GM23338 (cell line): ENCODE results near the gene RIMS4. TPM values are rescaled to one million over a fixed set of nuclear protein-coding genes. Genes with fewer than 3 reads are reported as not detected.

Source experiments
- ATAC-seq: fragments of 200-7000 bp; cut with Tn5 transposase; 3 replicates; pipeline ENCODE4 v1.9.1; 2020
- DNase-seq: peaks from one replicate; pipeline ENCODE4 v3.0.0-alpha.2; 2015; ENCODE audit warnings: low spot score
- H2AFZ ChIP-seq: fragments of 200-600 bp; sonication (generic); 2 replicates; pipeline ENCODE4 v1.8.0; 2016; ENCODE audit warnings: antibody characterized with exemption, mild to moderate bottlenecking, moderate library complexity
- H3F3A ChIP-seq: fragments of 200-600 bp; sonication (generic); replicated peaks from 2 replicates; pipeline ENCODE4 v1.8.0; 2017; ENCODE audit warnings: antibody characterized with exemption, mixed run types, low read depth
- H3K27ac ChIP-seq: fragments of 200-600 bp; sonication (generic); 2 replicates; pipeline ENCODE4 v1.6.1; 2016; ENCODE audit warnings: low read depth
- H3K27me3 ChIP-seq: fragments of 200-600 bp; sonication (generic); 2 replicates; pipeline ENCODE4 v1.8.0; 2016; ENCODE audit warnings: mild to moderate bottlenecking, mixed run types, moderate library complexity; ENCODE audit not compliant: insufficient read depth
- H3K36me3 ChIP-seq: fragments of 200-600 bp; sonication (generic); 2 replicates; pipeline ENCODE4 v1.8.0; 2016; ENCODE audit warnings: mild to moderate bottlenecking; ENCODE audit not compliant: insufficient read depth
- H3K4me1 ChIP-seq: fragments of 200-600 bp; sonication (generic); 2 replicates; pipeline ENCODE4 v1.8.0; 2016; ENCODE audit warnings: mild to moderate bottlenecking, moderate library complexity; ENCODE audit not compliant: insufficient read depth
- H3K4me2 ChIP-seq: fragments of 200-600 bp; sonication (generic); 2 replicates; pipeline ENCODE4 v1.7.1; 2017; ENCODE audit warnings: mixed run types
- H3K4me3 ChIP-seq: fragments of 200-600 bp; sonication (generic); 2 replicates; pipeline ENCODE4 v1.6.1; 2016; ENCODE audit warnings: mixed run types
- H3K79me2 ChIP-seq: fragments of 200-600 bp; sonication (generic); replicated peaks from 2 replicates; pipeline ENCODE4 v1.8.0; 2017; ENCODE audit warnings: mild to moderate bottlenecking; ENCODE audit not compliant: insufficient read depth
- H3K9me2 ChIP-seq: fragments of 200-600 bp; sonication (generic); 2 replicates; pipeline ENCODE4 v1.8.0; 2017; ENCODE audit not compliant: insufficient read depth
- H4K20me1 ChIP-seq: fragments of 200-600 bp; sonication (generic); replicated peaks from 2 replicates; pipeline ENCODE4 v1.8.0; 2017; ENCODE audit warnings: mild to moderate bottlenecking; ENCODE audit not compliant: insufficient read depth
- H3K27ac Mint-ChIP-seq: 2 replicates; pipeline ENCODE4 v1.8.0; 2020; ENCODE audit warnings: inconsistent platforms, mild to moderate bottlenecking, moderate library complexity, mixed read lengths
- H3K27me3 Mint-ChIP-seq: 3 replicates; pipeline ENCODE4 v1.8.0; 2022; ENCODE audit warnings: low read depth, mild to moderate bottlenecking, moderate library complexity, mixed read lengths, inconsistent platforms; ENCODE audit not compliant: insufficient read depth, poor library complexity
- H3K36me3 Mint-ChIP-seq: 3 replicates; pipeline ENCODE4 v1.8.0; 2021; ENCODE audit warnings: low read depth, mild to moderate bottlenecking, inconsistent platforms, moderate library complexity, mixed read lengths
- H3K4me1 Mint-ChIP-seq: 3 replicates; pipeline ENCODE4 v1.8.0; 2020; ENCODE audit warnings: mild to moderate bottlenecking, inconsistent platforms, mixed read lengths
- H3K4me3 Mint-ChIP-seq: 3 replicates; pipeline ENCODE4 v1.8.0; 2021; ENCODE audit warnings: moderate library complexity, mild to moderate bottlenecking, inconsistent platforms, mixed read lengths
- H3K9me3 Mint-ChIP-seq: 3 replicates; pipeline ENCODE4 v1.8.0; 2020; ENCODE audit warnings: moderate library complexity, mild to moderate bottlenecking, inconsistent platforms, mixed read lengths
- CREB1 ChIP-seq: fragments of 250-450 bp; sonication (Bioruptor Pico); IDR thresholded peaks from 2 replicates; pipeline ENCODE4 v1.5.0; 2020; ENCODE audit warnings: low read depth, mild to moderate bottlenecking, moderate library complexity
- EZH2 ChIP-seq: fragments of 200-600 bp; sonication (generic); IDR thresholded peaks from one replicate; pipeline ENCODE4 v1.8.0; 2017; ENCODE audit warnings: antibody characterized with exemption, mild to moderate bottlenecking, low read depth; ENCODE audit not compliant: unreplicated experiment
- EZH2phosphoT487 ChIP-seq: fragments of 200-600 bp; sonication (generic); IDR thresholded peaks from one replicate; pipeline ENCODE4 v1.8.1; 2018; ENCODE audit warnings: antibody characterized with exemption; ENCODE audit not compliant: unreplicated experiment
- JUNB ChIP-seq: IDR thresholded peaks from one replicate; pipeline ENCODE4 v1.6.1; 2016; ENCODE audit warnings: antibody characterized with exemption; ENCODE audit not compliant: unreplicated experiment
- NANOG ChIP-seq: IDR thresholded peaks from 2 replicates; pipeline ENCODE4 v1.6.1; 2016; ENCODE audit warnings: antibody characterized with exemption, borderline replicate concordance
- POLR2AphosphoS5 ChIP-seq: IDR thresholded peaks from 2 replicates; pipeline ENCODE4 v1.6.1; 2016; ENCODE audit warnings: antibody characterized with exemption, low read depth
- ZNF114 ChIP-seq: fragments of 250-450 bp; sonication (Bioruptor Pico); IDR thresholded peaks from 2 replicates; pipeline ENCODE4 v1.5.0; 2020; ENCODE audit warnings: mild to moderate bottlenecking, moderate library complexity
- ZNF331 ChIP-seq: fragments of 250-450 bp; sonication (Bioruptor Pico); IDR thresholded peaks from 2 replicates; pipeline ENCODE4 v1.5.0; 2020; ENCODE audit warnings: low read depth, mild to moderate bottlenecking, moderate library complexity
- polyA plus RNA-seq: library from polyadenylated mRNA; unstranded; fragments of >200 nt; fragmentation: Nextera tagmentation; extraction: Ambion mirVana; gene quantifications from 2 replicates; pipeline ENCODE4 v1.2.1, GENCODE V29; 2016
- total RNA-seq: library from RNA; depleted of rRNA; stranded (reverse); fragments of >200 nt; shearing (Covaris generic); gene quantifications from 2 replicates; pipeline ENCODE4 v1.2.3, GENCODE V29; 2014
- TF ChIP-seq, protein P1 (sequence below): IDR thresholded peaks from 2 replicates; pipeline ENCODE4 v1.6.1; 2016; ENCODE audit warnings: antibody characterized with exemption
- TF ChIP-seq, protein P2 (sequence below), 2 experiments: fragments of 200-600 bp in 1 of 2; sonication (generic) in 1 of 2; conservative IDR thresholded peaks; 2 replicates each; pipeline versions ENCODE4 v1.5.1 to v1.6.1; 2016 to 2017; ENCODE audit warnings: antibody characterized with exemption in 2 of 2, low read depth in 2 of 2, mild to moderate bottlenecking in 2 of 2, moderate library complexity in 1 of 2

RIMS4 gene
- total and polyA plus RNA-seq, 2 experiments from 2014 or later, result 3.5 to 39.7 TPM

DNA sequence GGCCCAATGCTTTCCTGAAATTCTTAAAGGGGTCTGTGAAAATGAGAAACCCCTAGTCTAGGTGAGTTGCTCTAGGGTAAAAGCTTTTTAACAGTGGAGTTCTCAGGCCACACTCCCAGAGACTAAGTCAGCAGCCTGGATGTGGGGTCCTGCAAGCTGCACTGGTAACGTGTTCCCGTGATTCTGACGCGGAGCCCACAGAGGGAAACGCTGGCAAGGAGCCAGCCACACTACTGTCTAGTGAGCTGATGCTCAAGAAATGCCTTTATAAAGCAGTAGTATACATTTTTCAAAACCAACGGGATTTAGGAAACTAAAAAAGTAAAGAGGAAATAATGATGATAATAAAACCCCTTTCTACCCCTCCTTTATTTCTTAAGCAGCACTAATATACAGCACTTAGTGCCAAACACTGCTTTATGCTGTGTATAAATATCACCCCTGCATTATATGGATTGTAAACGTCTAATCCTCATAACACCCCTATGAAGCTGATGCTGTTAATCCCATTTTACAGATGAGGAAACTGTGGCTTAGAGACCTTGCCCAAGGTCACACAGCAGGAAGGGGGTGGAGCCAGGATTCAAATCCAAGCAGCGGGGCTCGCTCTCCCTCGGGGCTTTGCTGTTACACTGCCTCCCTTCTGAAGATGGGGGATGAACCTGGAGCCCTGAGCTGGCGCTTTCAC is 39.7 kb downstream of the RIMS4 start:
- no peak for DNase-seq
- no peak overlapping the region for H3K4me3 Mint-ChIP-seq
- TF ChIP-seq, protein P1, sequence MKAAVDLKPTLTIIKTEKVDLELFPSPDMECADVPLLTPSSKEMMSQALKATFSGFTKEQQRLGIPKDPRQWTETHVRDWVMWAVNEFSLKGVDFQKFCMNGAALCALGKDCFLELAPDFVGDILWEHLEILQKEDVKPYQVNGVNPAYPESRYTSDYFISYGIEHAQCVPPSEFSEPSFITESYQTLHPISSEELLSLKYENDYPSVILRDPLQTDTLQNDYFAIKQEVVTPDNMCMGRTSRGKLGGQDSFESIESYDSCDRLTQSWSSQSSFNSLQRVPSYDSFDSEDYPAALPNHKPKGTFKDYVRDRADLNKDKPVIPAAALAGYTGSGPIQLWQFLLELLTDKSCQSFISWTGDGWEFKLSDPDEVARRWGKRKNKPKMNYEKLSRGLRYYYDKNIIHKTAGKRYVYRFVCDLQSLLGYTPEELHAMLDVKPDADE, result no peak
- no peak for TF ChIP-seq POLR2AphosphoS5
- H4K20me1 ChIP-seq, result no peaks in the 10 kb centered on the region; the same call in 1 of the 2 replicates
- H3K27me3 Mint-ChIP-seq, result no peaks in the 10 kb centered on the region
- H3K27ac ChIP-seq, result no peak overlapping the region
- no peak overlapping the region for H3K27ac Mint-ChIP-seq
- peaks cover 1% of the 10 kb centered on the region; the same call in 1 of the 2 replicates for H3K79me2 ChIP-seq
- no peak for ATAC-seq
- H3K4me1 Mint-ChIP-seq, result peaks cover 2% of the 10 kb centered on the region; the same call in 1 of the 3 replicates
- H3K9me2 ChIP-seq, result no peaks in the 10 kb centered on the region
- H3K4me2 ChIP-seq, result no peak overlapping the region
- H3F3A ChIP-seq, result no peaks in the 10 kb centered on the region
- H3K36me3 Mint-ChIP-seq, result peaks cover 3% of the 10 kb centered on the region; the same call in 1 of the 3 replicates
- H3K4me3 ChIP-seq, result no peak overlapping the region
- no peaks in the 10 kb centered on the region for H3K36me3 ChIP-seq
- no peak overlapping the region for H2AFZ ChIP-seq
- no peaks in the 10 kb centered on the region for H3K27me3 ChIP-seq
- H3K9me3 Mint-ChIP-seq, result no peaks in the 10 kb centered on the region
- H3K4me1 ChIP-seq, result no peaks in the 10 kb centered on the region

DNA sequence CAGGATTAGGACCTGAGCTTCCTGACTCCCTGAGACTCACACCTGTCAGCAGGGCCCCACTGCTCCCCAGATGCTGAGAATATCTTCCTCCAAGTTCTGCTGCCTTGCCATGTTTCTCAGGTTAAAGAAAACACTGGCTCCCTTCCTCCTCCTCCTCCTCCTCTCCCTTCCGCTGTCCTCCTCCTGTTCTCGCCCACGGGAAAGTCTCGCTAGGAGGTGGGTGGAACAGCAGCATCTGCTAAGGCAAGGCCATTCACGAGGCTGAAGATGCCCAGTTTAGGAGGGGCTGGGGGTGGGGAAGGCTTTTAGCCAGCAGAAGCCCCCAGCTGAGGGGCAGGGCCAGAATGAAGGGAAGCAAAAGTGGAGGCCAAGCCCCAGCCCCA is 40.9 kb downstream of the RIMS4 start:
- Histone ChIP-seq H3K4me3 (no peak overlapping the region), H3K79me2 (no peaks in the 10 kb centered on the region), H2AFZ (no peak overlapping the region), H3K27me3 (no peaks in the 10 kb centered on the region), H4K20me1 (no peaks in the 10 kb centered on the region; the same call in 1 of the 2 replicates), H3K27ac (no peak overlapping the region), H3K9me2 (no peaks in the 10 kb centered on the region), H3K36me3 (no peaks in the 10 kb centered on the region), H3F3A (no peaks in the 10 kb centered on the region), H3K4me2 (no peak overlapping the region), H3K4me1 (no peaks in the 10 kb centered on the region)
- Mint-ChIP-seq H3K27me3 (no peaks in the 10 kb centered on the region), H3K27ac (no peak overlapping the region), H3K36me3 (peaks cover 3% of the 10 kb centered on the region; the same call in 1 of the 3 replicates), H3K4me3 (no peak overlapping the region), H3K4me1 (peaks cover 4% of the 10 kb centered on the region; the same call in 1 of the 3 replicates), H3K9me3 (no peaks in the 10 kb centered on the region)
- TF ChIP-seq CREB1 (CRISPR knock-in tag), result no peak
- TF ChIP-seq EZH2, result no peak
- TF ChIP-seq, protein P2, sequence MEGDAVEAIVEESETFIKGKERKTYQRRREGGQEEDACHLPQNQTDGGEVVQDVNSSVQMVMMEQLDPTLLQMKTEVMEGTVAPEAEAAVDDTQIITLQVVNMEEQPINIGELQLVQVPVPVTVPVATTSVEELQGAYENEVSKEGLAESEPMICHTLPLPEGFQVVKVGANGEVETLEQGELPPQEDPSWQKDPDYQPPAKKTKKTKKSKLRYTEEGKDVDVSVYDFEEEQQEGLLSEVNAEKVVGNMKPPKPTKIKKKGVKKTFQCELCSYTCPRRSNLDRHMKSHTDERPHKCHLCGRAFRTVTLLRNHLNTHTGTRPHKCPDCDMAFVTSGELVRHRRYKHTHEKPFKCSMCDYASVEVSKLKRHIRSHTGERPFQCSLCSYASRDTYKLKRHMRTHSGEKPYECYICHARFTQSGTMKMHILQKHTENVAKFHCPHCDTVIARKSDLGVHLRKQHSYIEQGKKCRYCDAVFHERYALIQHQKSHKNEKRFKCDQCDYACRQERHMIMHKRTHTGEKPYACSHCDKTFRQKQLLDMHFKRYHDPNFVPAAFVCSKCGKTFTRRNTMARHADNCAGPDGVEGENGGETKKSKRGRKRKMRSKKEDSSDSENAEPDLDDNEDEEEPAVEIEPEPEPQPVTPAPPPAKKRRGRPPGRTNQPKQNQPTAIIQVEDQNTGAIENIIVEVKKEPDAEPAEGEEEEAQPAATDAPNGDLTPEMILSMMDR (conservative IDR thresholded peaks at IDR 0.05; ENCODE audit: low read depth in 2 of 2), result no peak
- TF ChIP-seq ZNF331, result no peak
- no peak for TF ChIP-seq ZNF114 (CRISPR knock-in tag)
- TF ChIP-seq JUNB, result no peak
- no peak for TF ChIP-seq NANOG
- no peak for TF ChIP-seq POLR2AphosphoS5
- TF ChIP-seq, protein P1, result no peak
- no peak for TF ChIP-seq EZH2phosphoT487
- no peak for DNase-seq
- ATAC-seq, result no peak
